ENCODE measurements around the gene TEX11.
"Not testable (repeated sequence)": the region's sequence is repeated elsewhere in the genome, so short reads cannot be mapped to it uniquely, and the experiment has no call there.

DNA sequence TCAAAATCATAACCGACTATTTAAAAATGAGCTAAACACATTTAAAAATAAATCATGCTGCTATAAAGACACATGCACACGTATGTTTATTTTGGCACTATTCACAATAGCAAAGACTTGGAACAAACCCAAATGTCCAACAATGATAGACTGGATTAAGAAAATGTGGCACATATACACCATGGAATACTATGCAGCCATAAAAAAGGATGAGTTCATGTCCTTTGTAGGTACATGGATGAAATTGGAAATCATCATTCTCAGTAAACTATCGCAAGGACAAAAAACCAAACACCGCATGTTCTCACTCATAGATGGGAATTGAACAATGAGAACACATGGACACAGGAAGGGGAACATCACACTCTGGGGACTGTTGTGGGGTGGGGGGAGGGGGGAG, 251.0 kb downstream of the TEX11 start:
- TF ChIP-seq EZH2 (IDR thresholded peaks at IDR 0.05; ENCODE audit: insufficient read depth, poor library complexity, severe bottlenecking); EZH2phosphoT487 (IDR thresholded peaks at IDR 0.05; ENCODE audit: insufficient read depth, low read depth): not testable (repeated sequence)

All from GM23248 (cell line).